Mucosa of descending colon (tissue), 3 donors: Measurements from ENCODE around the gene PKN1. TPM values are rescaled to one million over a fixed set of nuclear protein-coding genes. Genes with fewer than 3 reads are reported as not detected.
A peak's percentile ranks its signal among the peaks of the same experiment; 100 is the strongest.

Source experiments
- ATAC-seq: fragments of 200-7000 bp; cut with Tn5 transposase; one replicate; pipeline ENCODE4 v1.9.1; 2020; ENCODE audit warnings: mild to moderate bottlenecking, moderate library complexity
- DNase-seq, 3 donors: peaks; one replicate each; pipeline ENCODE4 v3.0.0-alpha.2; 2020
- H3K36me3 ChIP-seq: fragments of 200-600 bp; one replicate; pipeline ENCODE4 v1.8.0; 2021; ENCODE audit warnings: low read depth, mild to moderate bottlenecking
- H3K4me1 ChIP-seq: fragments of 200-600 bp; one replicate; pipeline ENCODE4 v1.8.0; 2021; ENCODE audit warnings: low read depth, mild to moderate bottlenecking
- H3K4me3 ChIP-seq: fragments of 200-600 bp; one replicate; pipeline ENCODE4 v1.8.0; 2021; ENCODE audit warnings: mild to moderate bottlenecking
- H3K9me3 ChIP-seq: fragments of 200-600 bp; one replicate; pipeline ENCODE4 v1.8.0; 2021; ENCODE audit warnings: mild to moderate bottlenecking
- intact Hi-C, 2 donors: fragments of 100-400 bp; cut with DNase I in 1 of 2; cut with micrococcal nuclease in 1 of 2; formaldehyde crosslinking; loops; one replicate each; pipeline versions ENCODE4 v1.11.0 to v1.11.1; 2022; cut with DNase I, micrococcal nuclease
- total RNA-seq, 3 donors: library from RNA; stranded (reverse); fragmentation: NEBNext Ultra II Directional in 2 of 3; extraction: Animal tissue kit (Norgen Biotek cat#: 25700) in 2 of 3; gene quantifications; one replicate each; pipeline versions ENCODE4 v1.2.1 to v1.2.4, GENCODE V29; 2021 to 2023
- TF ChIP-seq, protein P1 (sequence below): fragments of 200-600 bp; IDR thresholded peaks from one replicate; pipeline ENCODE4 v1.8.0; 2022; ENCODE audit warnings: antibody characterized with exemption, mild to moderate bottlenecking
- donor health status: DM: no; HTN: no; CAD: no; lungs with moderate emphysema.
- donor health status: DM: no; HTN: no; CAD: no.
- donor health status: DM: no; HTN: yes; CAD: no.

The PKN1 gene
- total RNA-seq, 3 donors from 2014 or later: 30.1 to 117 (median 42.0) TPM

DNA sequence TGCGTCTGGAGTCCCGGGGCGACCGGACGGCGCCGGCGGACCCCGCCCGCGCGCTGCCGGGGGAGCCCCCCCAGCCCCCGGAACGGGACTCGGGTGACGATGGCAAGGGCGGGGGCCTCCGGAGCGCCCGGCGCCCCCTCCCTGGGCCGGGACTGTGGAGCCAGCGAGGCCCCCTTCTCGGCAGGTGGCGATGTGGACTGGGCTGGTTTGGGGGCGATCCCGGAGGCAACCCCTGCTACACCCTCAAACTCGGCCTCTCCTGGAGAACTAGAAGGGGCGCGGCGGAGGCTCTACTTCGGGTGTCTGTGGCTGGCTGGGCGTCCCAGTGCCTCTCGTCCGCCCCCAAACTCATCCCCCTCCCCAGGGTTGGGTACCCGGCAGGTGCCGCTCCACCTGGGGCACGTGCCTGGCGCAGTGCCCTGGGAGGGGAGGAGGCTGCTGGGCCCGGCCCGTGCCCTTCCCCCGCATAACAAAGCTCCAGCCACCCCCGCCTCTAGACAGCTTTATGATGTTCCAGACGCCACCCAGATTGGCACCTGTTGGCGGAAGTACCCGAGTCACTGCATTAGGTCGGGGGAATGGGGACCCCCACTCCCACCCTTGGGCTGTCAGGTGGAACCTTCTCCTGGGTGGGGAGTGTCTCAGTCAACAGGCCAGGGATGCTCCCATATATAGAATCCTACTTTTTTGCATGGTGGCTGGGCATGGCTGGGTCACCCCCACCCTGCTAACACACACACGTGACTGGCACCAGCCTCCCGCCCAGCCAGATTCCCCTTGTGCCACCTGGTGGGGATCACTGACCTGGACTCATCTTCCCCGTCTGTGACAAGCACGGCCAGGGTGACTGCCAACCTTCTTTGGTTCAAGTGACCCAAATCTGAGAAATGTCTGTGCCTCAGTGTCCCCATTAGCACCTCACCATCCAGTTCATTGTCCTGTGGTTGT lies 722 bp downstream of the PKN1 start:
- intact Hi-C loops: no loop called here
- Histone ChIP-seq H3K9me3 (no peaks in the 10 kb centered on the region), H3K4me3 (peak overlapping the region; percentile 51), H3K36me3 (no peaks in the 10 kb centered on the region), H3K4me1 (peaks cover 13% of the 10 kb centered on the region)
- peak; percentile 80 to 82 (median 81) for DNase-seq
- TF ChIP-seq, protein P1, sequence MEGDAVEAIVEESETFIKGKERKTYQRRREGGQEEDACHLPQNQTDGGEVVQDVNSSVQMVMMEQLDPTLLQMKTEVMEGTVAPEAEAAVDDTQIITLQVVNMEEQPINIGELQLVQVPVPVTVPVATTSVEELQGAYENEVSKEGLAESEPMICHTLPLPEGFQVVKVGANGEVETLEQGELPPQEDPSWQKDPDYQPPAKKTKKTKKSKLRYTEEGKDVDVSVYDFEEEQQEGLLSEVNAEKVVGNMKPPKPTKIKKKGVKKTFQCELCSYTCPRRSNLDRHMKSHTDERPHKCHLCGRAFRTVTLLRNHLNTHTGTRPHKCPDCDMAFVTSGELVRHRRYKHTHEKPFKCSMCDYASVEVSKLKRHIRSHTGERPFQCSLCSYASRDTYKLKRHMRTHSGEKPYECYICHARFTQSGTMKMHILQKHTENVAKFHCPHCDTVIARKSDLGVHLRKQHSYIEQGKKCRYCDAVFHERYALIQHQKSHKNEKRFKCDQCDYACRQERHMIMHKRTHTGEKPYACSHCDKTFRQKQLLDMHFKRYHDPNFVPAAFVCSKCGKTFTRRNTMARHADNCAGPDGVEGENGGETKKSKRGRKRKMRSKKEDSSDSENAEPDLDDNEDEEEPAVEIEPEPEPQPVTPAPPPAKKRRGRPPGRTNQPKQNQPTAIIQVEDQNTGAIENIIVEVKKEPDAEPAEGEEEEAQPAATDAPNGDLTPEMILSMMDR: no peak
- ATAC-seq: peak; percentile 81

DNA sequence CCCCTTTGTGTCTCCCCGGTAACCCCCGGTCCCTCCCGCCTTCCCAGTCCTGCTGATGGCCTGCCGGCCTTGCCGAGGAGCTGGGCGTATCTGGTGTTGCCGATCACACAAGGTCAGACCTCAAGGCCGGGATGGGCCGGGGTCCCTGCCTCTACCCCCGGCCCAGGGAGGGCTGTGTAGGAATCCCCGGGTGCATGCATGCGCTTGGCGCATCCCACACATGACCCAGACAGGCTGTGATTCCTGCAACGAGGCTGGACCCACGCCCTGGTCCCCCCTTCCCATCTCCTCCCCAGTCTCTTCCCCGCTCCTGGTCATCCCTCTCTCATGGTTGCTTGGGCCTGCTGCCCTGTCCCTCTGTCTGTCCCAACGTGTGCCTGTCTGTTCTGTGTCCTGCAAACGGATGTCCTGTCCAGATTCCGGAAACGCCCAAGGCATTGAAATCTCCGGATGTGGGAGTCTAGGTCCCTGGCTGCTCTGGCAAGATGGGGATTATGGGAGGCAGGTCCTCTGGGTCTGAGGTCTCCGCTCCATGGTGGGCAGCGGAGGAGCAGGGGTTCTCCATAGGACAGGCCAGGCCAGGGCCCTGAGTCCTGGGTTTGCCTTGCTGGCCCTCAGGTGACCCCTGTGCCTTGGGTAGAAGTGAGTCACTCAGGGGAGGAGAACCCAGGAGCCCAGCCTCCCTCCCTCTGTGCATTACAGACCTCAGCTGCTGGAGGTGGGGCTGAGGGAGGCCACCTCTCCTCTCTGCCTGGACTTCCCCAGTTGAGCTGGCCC lies 1.6 kb downstream of the PKN1 start:
- no peaks in the 10 kb centered on the region for H3K36me3 ChIP-seq
- H3K4me1 ChIP-seq: peaks cover 18% of the 10 kb centered on the region
- ATAC-seq (peak; percentile 66), DNase-seq (peak; percentile 33 to 79 (median 55))
- intact Hi-C loops: no loop called here
- H3K9me3 ChIP-seq: no peaks in the 10 kb centered on the region
- TF ChIP-seq, protein P1: no peak
- H3K4me3 ChIP-seq: no peak overlapping the region

DNA sequence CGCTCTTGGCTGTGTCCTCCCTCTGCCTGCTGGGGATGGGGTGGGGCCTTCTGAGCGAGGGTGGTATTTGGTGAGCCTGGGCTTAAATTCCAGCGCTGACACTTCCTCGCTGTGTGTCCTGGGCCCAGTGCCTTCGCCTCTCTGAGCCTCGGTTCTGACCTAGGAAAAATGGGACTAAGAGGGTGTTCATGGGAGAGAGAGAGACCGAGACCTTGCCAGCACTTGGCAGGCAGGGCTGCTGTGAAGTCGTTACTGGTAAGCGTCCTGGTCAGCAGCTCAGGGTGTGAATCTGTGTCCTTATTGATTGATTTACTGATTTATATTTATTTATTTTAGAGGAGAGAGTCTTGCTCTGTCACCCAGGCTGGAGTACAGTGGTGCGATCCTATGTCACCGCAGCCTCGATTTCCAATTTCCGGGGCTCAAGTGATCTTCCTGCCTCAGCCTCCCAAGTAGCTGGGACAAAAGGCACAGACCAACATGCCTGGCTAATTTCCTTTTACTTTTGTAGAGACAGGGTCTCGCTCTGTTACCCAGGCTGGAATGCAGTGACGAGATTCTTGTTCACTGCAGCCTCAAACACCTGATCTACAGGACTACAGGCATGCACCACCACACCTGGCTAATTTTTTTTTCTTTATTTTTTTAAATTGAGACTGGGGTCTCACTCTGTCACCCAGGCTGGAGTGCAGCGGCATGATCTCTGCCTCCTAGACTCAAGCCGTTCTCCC lies 2.4 kb downstream of the PKN1 start:
- Histone ChIP-seq H3K9me3 (no peaks in the 10 kb centered on the region), H3K4me3 (no peak overlapping the region), H3K4me1 (peaks cover 24% of the 10 kb centered on the region), H3K36me3 (no peaks in the 10 kb centered on the region)
- DNase-seq (no peak), ATAC-seq (no peak)
- intact Hi-C loops: no loop called here
- TF ChIP-seq, protein P1: no peak

GRCh38 chr19:14437578-14438140 lies 4.6 kb downstream of the PKN1 start:
- intact Hi-C loops: no loop called here
- ATAC-seq: no peak
- Histone ChIP-seq H3K4me1 (peaks cover 25% of the 10 kb centered on the region), H3K9me3 (no peaks in the 10 kb centered on the region), H3K36me3 (no peaks in the 10 kb centered on the region), H3K4me3 (no peak overlapping the region)
- no peak for DNase-seq
- TF ChIP-seq, protein P1: no peak

DNA sequence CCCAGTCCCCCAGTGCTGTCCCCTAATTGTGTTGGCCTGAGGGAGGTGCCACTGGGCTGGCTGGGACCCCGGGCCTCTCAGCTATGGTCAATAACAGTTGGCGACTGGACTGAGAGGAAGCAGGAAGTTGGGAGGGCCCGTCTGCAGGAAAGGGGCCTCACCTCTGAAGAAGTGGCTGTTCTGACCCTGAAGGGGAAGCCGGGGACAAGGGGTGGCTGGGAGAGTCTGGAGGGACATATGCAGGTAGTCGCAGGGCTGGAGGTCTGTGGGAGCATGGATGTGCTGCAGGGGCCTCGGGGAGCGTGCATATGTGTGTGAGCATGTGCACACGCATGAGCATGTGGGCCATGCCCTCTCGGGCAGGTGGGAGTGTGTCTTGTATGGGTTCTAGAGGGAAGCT lies 5.9 kb downstream of the PKN1 start:
- DNase-seq: no peak
- H3K4me3 ChIP-seq: no peak overlapping the region
- ATAC-seq: no peak
- peaks cover 22% of the 10 kb centered on the region for H3K4me1 ChIP-seq
- TF ChIP-seq, protein P1: no peak
- intact Hi-C loops: no loop called here
- H3K9me3 ChIP-seq: no peaks in the 10 kb centered on the region
- H3K36me3 ChIP-seq: no peaks in the 10 kb centered on the region
